Neutrophil (primary cell): Measurements from ENCODE around the gene ADCY5.

ENCODE experiments used
- H3K27ac ChIP-seq: fragments of 200-600 bp; sonication (generic); 2 replicates; pipeline ENCODE4 v1.5.1; 2016; ENCODE audit warnings: mild to moderate bottlenecking, moderate library complexity
- H3K27me3 ChIP-seq: fragments of 200-600 bp; sonication (generic); 2 replicates; pipeline ENCODE4 v1.6.0; 2016; ENCODE audit warnings: mild to moderate bottlenecking
- H3K36me3 ChIP-seq: fragments of 200-600 bp; sonication (generic); 2 replicates; pipeline ENCODE4 v1.5.1; 2017
- H3K4me1 ChIP-seq, 2 experiments: fragments of 200-600 bp in 1 of 2; sonication (generic) in 1 of 2; 1 replicate in 1 of 2; 2 replicates in 1 of 2; pipeline versions ENCODE4 v1.5.1 to v1.6.1; 2013 to 2016; ENCODE audit warnings: low read depth in 1 of 2, low read length in 1 of 2, mild to moderate bottlenecking in 1 of 2, moderate library complexity in 1 of 2; ENCODE audit not compliant: control insufficient read depth in 1 of 2, insufficient read depth in 1 of 2
- H3K4me3 ChIP-seq, 2 experiments: fragments of 200-600 bp in 1 of 2; sonication (generic) in 1 of 2; 1 replicate in 1 of 2; 2 replicates in 1 of 2; pipeline ENCODE4 v1.5.1; 2013 to 2016; ENCODE audit warnings: low read depth in 1 of 2, low read length in 1 of 2, mild to moderate bottlenecking in 1 of 2, moderate library complexity in 1 of 2
- H3K9me3 ChIP-seq: fragments of 200-600 bp; sonication (generic); 2 replicates; pipeline ENCODE4 v1.5.1; 2016
- TF ChIP-seq, protein P1 (sequence below): fragments of 200-600 bp; sonication (generic); IDR thresholded peaks from 2 replicates; pipeline ENCODE4 v1.5.1; 2016; ENCODE audit warnings: antibody characterized with exemption

ADCY5 gene

DNA sequence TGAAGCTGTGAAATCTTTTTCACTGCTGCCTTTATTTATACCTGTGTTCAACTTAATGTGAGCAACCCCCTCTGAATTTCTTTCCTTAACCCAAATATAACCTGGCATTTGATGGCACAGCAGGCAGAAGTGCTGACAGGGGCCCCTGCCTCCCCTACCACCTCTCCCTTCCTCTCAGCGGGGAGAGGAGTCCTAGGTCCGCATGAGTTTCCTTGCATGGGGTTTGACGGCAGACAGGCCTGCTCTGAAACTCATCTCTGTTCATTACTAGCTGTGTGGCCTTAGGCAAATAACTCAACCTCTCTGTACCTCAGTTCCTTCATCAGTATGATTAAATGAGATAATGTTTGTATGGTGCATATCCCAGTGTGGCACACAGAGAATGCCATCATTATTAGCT is 167.5 kb downstream of the ADCY5 start:
- no peak overlapping the region for H3K4me3 ChIP-seq
- no peak overlapping the region for H3K27ac ChIP-seq
- TF ChIP-seq, protein P1, sequence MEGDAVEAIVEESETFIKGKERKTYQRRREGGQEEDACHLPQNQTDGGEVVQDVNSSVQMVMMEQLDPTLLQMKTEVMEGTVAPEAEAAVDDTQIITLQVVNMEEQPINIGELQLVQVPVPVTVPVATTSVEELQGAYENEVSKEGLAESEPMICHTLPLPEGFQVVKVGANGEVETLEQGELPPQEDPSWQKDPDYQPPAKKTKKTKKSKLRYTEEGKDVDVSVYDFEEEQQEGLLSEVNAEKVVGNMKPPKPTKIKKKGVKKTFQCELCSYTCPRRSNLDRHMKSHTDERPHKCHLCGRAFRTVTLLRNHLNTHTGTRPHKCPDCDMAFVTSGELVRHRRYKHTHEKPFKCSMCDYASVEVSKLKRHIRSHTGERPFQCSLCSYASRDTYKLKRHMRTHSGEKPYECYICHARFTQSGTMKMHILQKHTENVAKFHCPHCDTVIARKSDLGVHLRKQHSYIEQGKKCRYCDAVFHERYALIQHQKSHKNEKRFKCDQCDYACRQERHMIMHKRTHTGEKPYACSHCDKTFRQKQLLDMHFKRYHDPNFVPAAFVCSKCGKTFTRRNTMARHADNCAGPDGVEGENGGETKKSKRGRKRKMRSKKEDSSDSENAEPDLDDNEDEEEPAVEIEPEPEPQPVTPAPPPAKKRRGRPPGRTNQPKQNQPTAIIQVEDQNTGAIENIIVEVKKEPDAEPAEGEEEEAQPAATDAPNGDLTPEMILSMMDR, result no peak
- H3K9me3 ChIP-seq, result no peaks in the 10 kb centered on the region
- no peaks in the 10 kb centered on the region for H3K27me3 ChIP-seq
- H3K36me3 ChIP-seq, result no peaks in the 10 kb centered on the region
- peaks cover 10 to 11% of the 10 kb centered on the region in 2 experiments for H3K4me1 ChIP-seq

DNA sequence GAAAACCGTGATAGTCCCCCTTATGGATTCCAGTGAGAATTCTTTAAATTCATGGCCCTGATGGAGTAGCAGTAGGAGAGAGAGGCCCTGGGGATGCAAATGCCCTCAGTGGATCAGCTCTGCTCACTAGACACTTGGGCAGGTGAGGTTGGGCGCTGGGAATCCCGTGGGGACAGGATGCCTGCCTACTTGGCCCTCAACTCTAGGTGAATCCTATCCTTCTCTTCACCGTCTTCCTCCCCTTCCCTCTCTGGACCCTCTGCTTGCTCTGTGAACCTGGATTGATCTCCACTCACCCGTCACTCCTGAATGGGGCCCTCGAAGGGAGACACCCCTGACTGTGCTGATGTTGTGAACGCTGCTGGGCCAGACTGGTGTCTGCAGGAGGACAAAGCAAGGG is 169.8 kb downstream of the ADCY5 start:
- H3K4me1 ChIP-seq, result peaks cover 10 to 11% of the 10 kb centered on the region in 2 experiments
- H3K9me3 ChIP-seq, result no peaks in the 10 kb centered on the region
- no peak overlapping the region for H3K27ac ChIP-seq
- no peaks in the 10 kb centered on the region for H3K27me3 ChIP-seq
- TF ChIP-seq, protein P1, result no peak
- H3K4me3 ChIP-seq, result no peak overlapping the region
- no peaks in the 10 kb centered on the region for H3K36me3 ChIP-seq

DNA sequence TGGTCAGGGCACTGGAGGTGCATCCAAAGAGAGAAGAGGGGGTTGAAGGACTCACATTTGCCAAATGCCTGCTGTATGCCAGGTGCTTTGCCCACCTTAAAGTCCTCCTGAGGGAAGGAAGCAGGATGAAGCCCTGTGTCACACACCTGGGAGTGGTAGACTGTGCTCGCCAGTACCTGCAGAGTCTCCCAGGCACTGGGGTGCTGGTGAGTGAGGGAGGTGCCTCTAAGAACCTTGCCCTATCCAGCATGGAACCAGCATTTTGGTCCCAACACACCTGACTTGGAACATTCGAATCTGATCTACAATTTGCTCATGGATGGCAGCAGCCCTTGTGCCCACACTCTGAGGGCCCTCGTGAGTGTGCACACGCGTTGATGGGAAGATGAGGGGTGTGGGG is 170.4 kb downstream of the ADCY5 start:
- H3K27me3 ChIP-seq, result no peaks in the 10 kb centered on the region
- no peaks in the 10 kb centered on the region for H3K36me3 ChIP-seq
- peaks cover 10 to 11% of the 10 kb centered on the region in 2 experiments for H3K4me1 ChIP-seq
- TF ChIP-seq, protein P1, result no peak
- no peaks in the 10 kb centered on the region for H3K9me3 ChIP-seq
- H3K4me3 ChIP-seq, result no peak overlapping the region
- H3K27ac ChIP-seq, result no peak overlapping the region

DNA sequence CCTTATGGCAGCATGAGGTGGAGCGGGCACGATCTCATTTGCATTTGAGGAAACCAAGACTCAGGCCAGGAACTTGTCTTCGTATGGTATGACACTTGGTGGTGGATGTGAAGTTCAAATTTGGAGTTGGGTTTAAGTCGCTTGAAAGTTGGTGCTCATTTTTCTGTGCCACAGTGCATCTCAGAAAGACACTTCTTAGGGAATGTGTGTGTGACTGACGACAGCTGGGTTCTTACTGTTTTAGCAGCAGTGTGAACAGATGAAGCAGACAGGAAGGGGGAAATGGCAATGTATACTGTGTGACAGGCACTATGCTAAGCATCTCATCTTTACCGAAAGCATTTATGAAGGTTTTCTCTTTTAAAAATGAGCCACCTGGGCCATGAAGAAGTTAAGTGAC is 171.8 kb downstream of the ADCY5 start:
- no peaks in the 10 kb centered on the region for H3K9me3 ChIP-seq
- peaks cover 10 to 11% of the 10 kb centered on the region in 2 experiments for H3K4me1 ChIP-seq
- no peaks in the 10 kb centered on the region for H3K27me3 ChIP-seq
- no peak overlapping the region for H3K4me3 ChIP-seq
- peaks cover under 1% of the 10 kb centered on the region for H3K36me3 ChIP-seq
- TF ChIP-seq, protein P1, result no peak
- no peak overlapping the region for H3K27ac ChIP-seq

DNA sequence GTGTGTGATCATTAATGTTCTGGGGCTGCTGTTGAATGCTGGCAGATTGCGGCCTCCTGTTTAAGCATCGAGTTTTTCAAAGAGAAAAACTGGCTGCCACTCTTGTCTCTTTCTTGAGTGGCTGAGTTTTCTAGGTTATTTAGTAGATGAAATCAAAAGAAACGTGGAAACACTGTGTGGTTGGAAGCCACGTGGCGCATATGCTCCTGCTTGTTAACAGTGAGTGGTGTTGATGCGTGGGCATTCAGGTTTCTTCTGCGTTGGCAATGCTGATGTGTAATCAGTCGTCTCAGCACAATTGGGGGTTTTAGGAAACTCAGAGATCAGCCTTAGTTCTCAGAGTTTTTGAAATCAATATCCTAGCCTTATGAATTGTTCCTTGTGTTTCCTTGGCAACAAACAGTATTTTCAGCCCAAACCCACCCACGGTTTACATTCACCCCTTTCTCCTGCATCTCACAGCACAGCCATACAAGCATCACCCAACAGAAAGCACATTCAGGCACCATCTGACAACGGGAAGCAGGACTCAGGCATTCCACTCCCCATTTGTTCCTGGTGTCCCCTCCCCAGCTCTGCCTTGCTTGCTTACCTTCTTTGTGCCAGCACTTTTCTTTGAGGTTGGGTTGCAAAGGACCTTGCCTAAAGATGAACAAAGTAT is 172.4 kb downstream of the ADCY5 start:
- H3K27ac ChIP-seq, result no peak overlapping the region
- TF ChIP-seq, protein P1, result no peak
- peaks cover 10 to 11% of the 10 kb centered on the region in 2 experiments for H3K4me1 ChIP-seq
- H3K9me3 ChIP-seq, result no peaks in the 10 kb centered on the region
- peaks cover 6% of the 10 kb centered on the region for H3K36me3 ChIP-seq
- H3K4me3 ChIP-seq, result no peak overlapping the region
- H3K27me3 ChIP-seq, result no peaks in the 10 kb centered on the region
